Mucosa of rectum (tissue), 2 donors: ENCODE measurements around the gene OPA3.

Experiments used
- H3K27ac ChIP-seq, 2 donors: one replicate each; pipeline ENCODE4 v1.7.0; 2013; ENCODE audit warnings: inconsistent platforms in 2 of 2, low read depth in 2 of 2, low read length in 2 of 2
- H3K27me3 ChIP-seq, 2 donors: one replicate each; pipeline ENCODE4 v1.7.0; 2013; ENCODE audit warnings: low read length in 2 of 2; ENCODE audit not compliant: control insufficient read depth in 2 of 2, insufficient read depth in 2 of 2
- H3K36me3 ChIP-seq, 2 donors: one replicate each; pipeline ENCODE4 v1.7.0; 2013; ENCODE audit warnings: low read length in 2 of 2; ENCODE audit not compliant: control insufficient read depth in 2 of 2, insufficient read depth in 2 of 2
- H3K4me1 ChIP-seq, 2 donors: one replicate each; pipeline ENCODE4 v1.7.0; 2013; ENCODE audit warnings: low read length in 2 of 2, mild to moderate bottlenecking in 1 of 2; ENCODE audit not compliant: control insufficient read depth in 2 of 2, insufficient read depth in 2 of 2
- H3K4me3 ChIP-seq, 2 donors: one replicate each; pipeline ENCODE4 v1.7.0; 2013; ENCODE audit warnings: low read length in 2 of 2
- H3K9ac ChIP-seq, 2 donors: one replicate each; pipeline ENCODE4 v1.7.0; 2013; ENCODE audit warnings: low read length in 2 of 2, low read depth in 1 of 2, mild to moderate bottlenecking in 1 of 2
- H3K9me3 ChIP-seq, 2 donors: one replicate each; pipeline ENCODE4 v1.7.0; 2013; ENCODE audit warnings: low read length in 2 of 2; ENCODE audit not compliant: control insufficient read depth in 2 of 2
- donor health status: healthy.
- donor health status: Normal muscosa, but diverticular disease.

OPA3 gene

DNA sequence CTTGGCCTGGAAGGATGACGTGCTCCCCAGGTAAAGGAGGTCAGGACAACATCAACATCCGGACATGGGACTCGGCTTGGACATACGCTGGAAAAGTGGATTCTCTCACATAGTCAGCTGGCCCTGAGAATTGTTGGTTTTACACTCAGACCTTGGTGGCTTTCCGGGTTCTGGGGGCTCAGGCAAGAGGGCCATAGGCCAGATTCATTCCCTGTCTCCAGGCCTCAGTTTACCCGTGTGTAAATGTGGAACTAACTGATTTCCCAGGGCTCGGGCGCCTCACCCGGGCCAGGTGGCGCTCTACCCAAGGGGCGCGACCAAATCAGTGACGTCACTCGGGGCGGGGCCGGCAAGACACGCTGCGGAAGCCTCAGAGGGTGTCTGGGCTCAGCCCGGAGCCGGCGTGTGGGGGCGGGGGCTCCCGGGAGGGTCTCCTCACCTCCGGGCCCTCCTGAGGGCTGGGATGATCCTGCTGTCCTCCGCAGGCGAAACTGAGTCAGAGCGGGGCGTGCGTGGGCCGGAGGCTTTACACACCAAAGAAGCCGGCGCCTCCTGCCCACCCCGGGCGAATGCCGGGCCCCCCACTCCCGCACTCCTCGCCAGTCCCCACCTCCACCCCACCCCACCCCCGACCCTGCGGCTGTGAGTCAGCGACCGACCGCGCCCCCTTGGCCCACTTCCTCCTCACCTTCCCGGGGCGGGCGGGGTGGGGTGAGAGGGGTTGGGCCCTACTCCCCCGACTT lies 78.2 kb downstream of the OPA3 start:
- Histone ChIP-seq H3K9ac (peak overlapping the region; percentile 99), H3K4me3 (peak overlapping the region; percentile 94 to 98), H3K36me3 (no peaks in the 10 kb centered on the region), H3K9me3 (no peaks in the 10 kb centered on the region), H3K4me1 (peaks cover 24% of the 10 kb centered on the region in 2 donors), H3K27ac (peak overlapping the region; percentile 98 to 99), H3K27me3 (no peaks in the 10 kb centered on the region)

DNA sequence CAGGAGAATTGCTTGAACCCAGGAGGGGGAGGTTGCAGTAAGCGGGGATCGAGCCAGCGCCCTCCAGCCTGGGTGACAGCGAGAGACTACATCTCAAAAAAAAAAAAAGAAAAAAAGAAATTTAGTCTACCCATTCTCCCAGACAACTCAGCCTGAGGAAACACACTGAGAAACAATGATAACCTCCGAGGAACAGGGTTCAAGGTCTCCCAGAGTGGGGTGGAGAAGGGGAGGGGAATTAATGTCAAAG lies 78.7 kb downstream of the OPA3 start:
- Histone ChIP-seq H3K9ac (peak overlapping the region; percentile 83 to 99), H3K9me3 (no peaks in the 10 kb centered on the region), H3K27me3 (no peaks in the 10 kb centered on the region), H3K27ac (peak overlapping the region; percentile 98 to 99), H3K36me3 (no peaks in the 10 kb centered on the region), H3K4me3 (peak overlapping the region; percentile 94 to 98), H3K4me1 (peaks cover 19 to 20% of the 10 kb centered on the region in 2 donors)

- H3K27me3 ChIP-seq: no peaks in the 10 kb centered on the region
- peaks cover 14% of the 10 kb centered on the region in 2 donors for H3K4me1 ChIP-seq
- peak overlapping the region in 1 of 2 donors; percentile 98 for H3K4me3 ChIP-seq
Measured at GRCh38 chr19:45505151-45505995, 79.2 kb downstream of the OPA3 start.

GRCh38 chr19:45503909-45504308 lies 80.7 kb downstream of the OPA3 start:
- Histone ChIP-seq H3K27ac (no peak overlapping the region), H3K9ac (no peak overlapping the region), H3K27me3 (no peaks in the 10 kb centered on the region), H3K9me3 (no peaks in the 10 kb centered on the region), H3K4me3 (no peak overlapping the region), H3K4me1 (peaks cover 7 to 9% of the 10 kb centered on the region in 2 donors), H3K36me3 (no peaks in the 10 kb centered on the region)

More at GRCh38 chr19:45505151-45505995, 79.2 kb downstream of the OPA3 start:
- H3K9ac ChIP-seq: peak overlapping the region in 1 of 2 donors; percentile 99
- H3K36me3 ChIP-seq: no peaks in the 10 kb centered on the region
- no peaks in the 10 kb centered on the region for H3K9me3 ChIP-seq
- H3K27ac ChIP-seq: peak overlapping the region; percentile 98 to 99

- Histone ChIP-seq H3K4me3 (no peak overlapping the region), H3K9me3 (no peaks in the 10 kb centered on the region), H3K36me3 (no peaks in the 10 kb centered on the region), H3K27ac (peak overlapping the region in 1 of 2 donors; percentile 24), H3K27me3 (no peaks in the 10 kb centered on the region), H3K4me1 (peaks cover 22 to 26% of the 10 kb centered on the region in 2 donors), H3K9ac (no peak overlapping the region)
Measured at GRCh38 chr19:45502111-45502510, 82.5 kb downstream of the OPA3 start.

DNA sequence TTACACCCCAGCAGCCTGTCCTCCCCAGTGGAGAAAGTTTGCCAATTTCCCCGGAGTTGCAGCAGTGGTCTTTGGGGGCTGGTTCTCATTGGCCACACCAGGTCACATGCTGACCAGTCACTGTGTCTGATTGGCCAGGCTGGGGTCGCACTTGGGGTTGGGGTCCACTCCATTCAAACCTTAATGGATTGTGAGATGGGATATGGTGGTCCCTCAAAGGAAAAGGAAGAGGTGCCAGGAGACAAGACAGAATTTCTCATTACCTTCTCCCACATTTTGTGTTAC lies 82.9 kb downstream of the OPA3 start:
- H3K27me3 ChIP-seq: no peaks in the 10 kb centered on the region
- H3K36me3 ChIP-seq: no peaks in the 10 kb centered on the region
- H3K4me1 ChIP-seq: peaks cover 23 to 26% of the 10 kb centered on the region in 2 donors
- H3K9ac ChIP-seq: no peak overlapping the region
- H3K27ac ChIP-seq: peak overlapping the region in 1 of 2 donors; percentile 24
- H3K9me3 ChIP-seq: no peaks in the 10 kb centered on the region
- H3K4me3 ChIP-seq: no peak overlapping the region

DNA sequence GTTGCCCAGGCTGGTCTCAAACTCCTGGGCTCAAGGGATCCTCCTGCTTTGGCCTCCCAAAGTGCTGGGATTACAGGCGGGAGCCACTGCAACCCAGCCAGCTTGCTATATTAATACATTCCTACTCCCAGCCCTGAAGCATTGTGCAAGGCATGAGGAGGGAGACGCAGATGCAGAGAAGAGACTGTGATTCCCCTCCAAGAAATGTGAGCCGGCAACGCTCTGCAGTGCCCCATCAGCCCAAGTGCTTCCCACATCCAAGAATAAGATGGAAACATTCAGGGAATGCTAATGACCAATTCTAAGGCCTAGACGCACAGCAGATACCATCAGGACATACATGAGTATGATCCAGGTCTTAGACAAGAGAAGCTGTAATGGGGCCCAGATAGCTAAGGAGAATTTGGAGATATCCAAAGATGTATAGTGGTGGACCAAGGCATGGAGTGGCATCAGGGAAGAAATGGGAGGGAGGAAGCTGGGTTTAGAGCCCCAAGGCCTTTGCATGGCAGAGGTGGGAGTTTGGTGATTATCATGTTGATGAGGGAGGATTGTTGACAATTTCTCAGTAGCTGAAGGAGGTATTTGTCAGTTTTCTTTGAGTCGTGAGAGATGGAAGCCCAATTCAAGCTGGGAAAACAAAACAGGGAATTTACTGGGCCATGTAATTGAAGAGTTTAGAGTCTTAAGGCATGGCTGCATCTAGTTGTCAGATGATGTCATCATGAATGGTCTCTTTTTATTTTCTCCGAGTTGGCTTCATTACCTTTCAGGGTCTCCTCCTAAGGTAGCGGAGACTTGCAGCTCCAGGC lies 83.5 kb downstream of the OPA3 start:
- Histone ChIP-seq H3K4me1 (peaks cover 26 to 30% of the 10 kb centered on the region in 2 donors), H3K36me3 (no peaks in the 10 kb centered on the region), H3K27ac (peak overlapping the region in 1 of 2 donors; percentile 24), H3K4me3 (no peak overlapping the region), H3K27me3 (peaks cover under 1 to 2% of the 10 kb centered on the region in 2 donors), H3K9me3 (no peaks in the 10 kb centered on the region), H3K9ac (no peak overlapping the region)

DNA sequence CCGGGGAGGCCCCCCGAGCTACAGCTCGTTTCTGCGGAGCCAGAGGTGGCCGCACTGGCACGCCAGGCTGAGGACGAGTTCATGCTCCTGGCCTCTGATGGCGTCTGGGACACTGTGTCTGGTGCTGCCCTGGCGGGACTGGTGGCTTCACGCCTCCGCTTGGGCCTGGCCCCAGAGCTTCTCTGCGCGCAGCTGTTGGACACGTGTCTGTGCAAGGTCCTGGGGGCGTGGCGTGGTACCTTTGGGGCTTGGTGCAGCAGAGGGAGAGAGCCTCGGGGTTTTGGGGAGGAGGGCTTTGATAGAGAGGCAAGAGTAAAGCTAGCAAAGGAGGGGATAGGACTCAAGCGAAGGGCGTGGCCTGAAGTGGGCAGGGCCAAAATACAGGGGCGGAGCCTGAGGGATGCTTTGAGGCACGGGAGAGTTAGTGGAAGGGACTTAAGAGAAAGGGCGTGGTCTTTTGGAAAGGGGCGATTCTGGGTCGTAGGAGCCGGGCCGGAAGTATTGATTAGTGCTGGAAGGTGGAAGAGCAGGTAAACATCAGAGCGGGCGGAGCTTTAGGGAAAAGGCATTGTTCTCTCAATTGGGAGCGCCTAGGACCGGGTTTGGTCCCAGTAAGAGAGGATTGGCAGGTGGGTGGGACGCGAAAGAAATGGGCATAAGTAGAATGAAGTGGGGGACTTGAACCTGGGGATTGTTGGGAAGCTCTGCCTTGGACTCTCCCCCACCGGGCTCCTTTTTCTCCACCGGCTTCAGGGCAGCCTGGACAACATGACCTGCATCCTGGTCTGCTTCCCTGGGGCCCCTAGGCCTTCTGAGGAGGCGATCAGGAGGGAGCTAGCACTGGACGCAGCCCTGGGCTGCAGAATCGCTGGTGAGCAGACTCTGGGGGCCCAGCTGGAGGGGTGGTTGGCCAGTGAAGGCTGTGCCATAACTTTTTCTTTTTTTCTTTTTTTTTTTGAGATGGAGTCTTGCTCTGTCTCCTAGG lies 85.1 kb downstream of the OPA3 start:
- Histone ChIP-seq H3K4me3 (no peak overlapping the region), H3K27me3 (peaks cover 7 to 8% of the 10 kb centered on the region in 2 donors)

GRCh38 chr19:45498411-45499195 lies 86.0 kb downstream of the OPA3 start, which contains the start of gene PPM1N:
Gene PPM1N (plus strand): TSS chr19:45498443. CDS start chr19:45498473, 30 bp downstream.
- H3K36me3 ChIP-seq: no peaks in the 10 kb centered on the region
- H3K4me3 ChIP-seq: peak within 1 kb of the TSS; percentile 62 to 71
- peak within 1 kb of the TSS in 1 of 2 donors; percentile 26 for H3K9ac ChIP-seq
- H3K4me1 ChIP-seq: peaks cover 27 to 30% of the 10 kb centered on the region in 2 donors
- H3K27me3 ChIP-seq: peaks cover 7 to 8% of the 10 kb centered on the region in 2 donors
- H3K9me3 ChIP-seq: no peaks in the 10 kb centered on the region
- H3K27ac ChIP-seq: peak within 1 kb of the TSS in 1 of 2 donors; percentile 29

More for the DNA sequence above, 85.1 kb downstream of the OPA3 start:
- Histone ChIP-seq H3K9me3 (no peaks in the 10 kb centered on the region), H3K36me3 (no peaks in the 10 kb centered on the region), H3K4me1 (peaks cover 27 to 30% of the 10 kb centered on the region in 2 donors), H3K27ac (no peak overlapping the region), H3K9ac (no peak overlapping the region)
